Measurements from ENCODE around the gene PALM3. TPM values are rescaled to one million over a fixed set of nuclear protein-coding genes. Genes with fewer than 3 reads are reported as not detected.
A peak's percentile ranks its signal among the peaks of the same experiment; 100 is the strongest.
"Not testable (repeated sequence)": the region's sequence is repeated elsewhere in the genome, so short reads cannot be mapped to it uniquely, and the experiment has no call there.

The PALM3 gene
- total RNA-seq, 1 donor from 2014 or later = 0.98 TPM

- Histone ChIP-seq H3K4me3 (no peak overlapping the region), H3K9me3 (no peaks in the 10 kb centered on the region), H3K27me3 (no peaks in the 10 kb centered on the region), H3K27ac (no peak overlapping the region), H3K4me1 (no peaks in the 10 kb centered on the region), H3K36me3 (no peaks in the 10 kb centered on the region)
- DNase-seq (ENCODE audit: extremely low spot score in 2 of 2) = no peak
- intact Hi-C loops (cut with DNase I) = loop anchor here (5.0 kb wide), 1 partner anchor 165 kb away; no protein-coding TSS in a partner anchor
- TF ChIP-seq POLR2A (IDR thresholded peaks at IDR 0.05) = no peak
- no peak for TF ChIP-seq POLR2AphosphoS5 (IDR thresholded peaks at IDR 0.05; ENCODE audit: insufficient read depth in 1 of 2, low read depth in 1 of 2)
- no peak for TF ChIP-seq CTCF (IDR thresholded peaks at IDR 0.05)
These were observed 9.4 kb downstream of the PALM3 start for GRCh38 chr19:14052470-14052869.

DNA sequence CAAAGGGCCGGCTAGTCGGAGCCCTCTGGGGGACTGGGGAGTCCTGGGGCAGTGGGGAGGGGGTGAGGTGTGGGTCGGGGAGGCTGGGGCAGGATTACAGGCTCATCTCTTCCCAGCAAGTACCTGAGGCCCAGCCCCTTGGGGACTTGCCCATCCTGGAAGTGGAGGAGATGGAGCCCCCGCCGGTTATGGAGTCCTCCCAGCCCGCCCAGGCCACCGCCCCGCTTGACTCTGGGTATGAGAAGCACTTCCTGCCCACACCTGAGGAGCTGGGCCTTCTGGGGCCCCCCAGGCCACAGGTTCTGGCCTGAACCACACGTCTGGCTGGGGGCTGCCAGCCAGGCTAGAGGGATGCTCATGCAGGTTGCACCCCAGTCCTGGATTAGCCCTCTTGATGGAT, 9.9 kb downstream of the PALM3 start:
- TF ChIP-seq POLR2AphosphoS5 (IDR thresholded peaks at IDR 0.05; ENCODE audit: insufficient read depth in 1 of 2, low read depth in 1 of 2) (no peak), CTCF (IDR thresholded peaks at IDR 0.05) (no peak), POLR2A (IDR thresholded peaks at IDR 0.05) (no peak)
- Histone ChIP-seq H3K9me3 (no peaks in the 10 kb centered on the region), H3K4me3 (no peak overlapping the region), H3K4me1 (no peaks in the 10 kb centered on the region), H3K36me3 (no peaks in the 10 kb centered on the region), H3K27ac (no peak overlapping the region), H3K27me3 (no peaks in the 10 kb centered on the region)
- no peak for DNase-seq (ENCODE audit: extremely low spot score in 2 of 2)
- intact Hi-C loops (cut with DNase I) = loop anchor here (5.0 kb wide), 1 partner anchor 165 kb away; no protein-coding TSS in a partner anchor

DNA sequence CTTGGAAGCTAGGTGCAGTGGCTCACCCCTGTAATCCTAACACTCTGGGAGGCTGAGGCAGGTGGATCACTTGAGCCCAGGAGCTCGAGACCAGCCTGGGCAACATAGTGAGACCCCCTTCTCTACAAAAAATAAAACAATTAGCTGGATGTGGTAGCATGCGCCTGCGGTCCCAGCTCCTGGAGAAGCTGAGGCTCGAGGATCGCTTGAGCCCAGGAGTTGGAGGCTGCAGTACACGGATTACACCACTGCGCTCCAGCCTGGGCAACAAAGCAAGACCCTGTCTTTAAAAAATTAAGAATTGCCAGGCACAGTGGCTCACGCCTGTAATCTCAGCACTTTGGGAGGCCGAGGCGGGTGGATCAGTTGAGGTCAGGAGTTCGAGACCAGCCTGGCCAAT, 10.9 kb downstream of the PALM3 start:
- H3K27ac ChIP-seq; H3K36me3 ChIP-seq; H3K4me1 ChIP-seq; H3K9me3 ChIP-seq; H3K4me3 ChIP-seq; H3K27me3 ChIP-seq; DNase-seq (ENCODE audit: extremely low spot score in 2 of 2): not testable (repeated sequence)
- intact Hi-C loops (cut with DNase I) = loop anchor here (5.0 kb wide), 1 partner anchor 164 kb away; no protein-coding TSS in a partner anchor

DNA sequence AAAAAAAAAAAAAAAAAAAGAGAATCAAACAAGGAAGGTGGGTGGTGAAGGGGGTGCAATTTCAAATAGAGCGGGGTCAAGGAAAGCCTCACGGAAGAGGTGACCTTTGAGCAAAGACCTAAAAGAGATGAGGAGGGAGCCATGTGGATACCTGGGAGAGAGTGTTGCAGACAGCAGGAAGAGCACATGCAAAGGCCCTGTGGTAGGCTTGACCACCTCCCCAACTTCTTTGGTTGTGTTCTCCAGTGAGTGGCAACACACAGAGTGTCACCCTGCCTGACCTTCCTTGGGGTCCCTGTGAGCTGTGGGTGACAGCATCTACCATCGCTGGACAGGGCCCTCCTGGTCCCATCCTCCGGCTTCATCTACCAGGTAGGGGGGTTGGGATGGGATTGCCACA, 11.4 kb downstream of the PALM3 start:
- TF ChIP-seq POLR2AphosphoS5 (IDR thresholded peaks at IDR 0.05; ENCODE audit: insufficient read depth in 1 of 2, low read depth in 1 of 2) = no peak
- TF ChIP-seq POLR2A (IDR thresholded peaks at IDR 0.05) = no peak
- TF ChIP-seq CTCF (IDR thresholded peaks at IDR 0.05) = no peak
- DNase-seq (ENCODE audit: extremely low spot score in 2 of 2) = no peak
- Histone ChIP-seq H3K4me1 (no peaks in the 10 kb centered on the region), H3K4me3 (no peak overlapping the region), H3K9me3 (no peaks in the 10 kb centered on the region), H3K27me3 (no peaks in the 10 kb centered on the region), H3K27ac (no peak overlapping the region), H3K36me3 (no peaks in the 10 kb centered on the region)
- intact Hi-C loops (cut with DNase I) = loop anchor here (5.0 kb wide), 1 partner anchor 163 kb away; no protein-coding TSS in a partner anchor

- intact Hi-C loops (cut with DNase I) = no loop called here
These were observed 13.3 kb downstream of the PALM3 start for GRCh38 chr19:14048443-14049153.

DNA sequence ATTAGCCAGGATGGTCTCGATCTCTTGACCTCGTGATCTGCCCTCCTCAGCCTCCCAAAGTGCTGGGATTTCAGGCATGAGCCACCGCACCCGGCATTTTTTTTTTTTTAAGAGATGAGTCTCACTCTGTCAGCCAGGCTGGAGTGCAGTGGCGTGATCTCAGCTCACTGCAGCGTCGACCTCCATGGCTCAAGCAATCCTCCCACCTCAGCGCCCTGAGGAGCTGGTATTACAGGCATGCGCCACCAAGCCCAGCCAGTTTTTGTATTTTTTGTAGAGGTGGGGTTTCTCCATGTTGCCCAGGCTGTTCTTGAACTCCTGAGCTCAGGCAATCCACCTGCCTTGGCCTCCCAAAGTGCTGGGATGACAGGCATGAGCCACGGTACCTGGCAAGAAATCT, 14.0 kb downstream of the PALM3 start:
- H3K36me3 ChIP-seq; H3K4me1 ChIP-seq; DNase-seq (ENCODE audit: extremely low spot score in 2 of 2); H3K4me3 ChIP-seq; H3K9me3 ChIP-seq; H3K27me3 ChIP-seq; H3K27ac ChIP-seq; intact Hi-C loops (cut with DNase I): not testable (repeated sequence)

More at GRCh38 chr19:14048443-14049153, 13.3 kb downstream of the PALM3 start:
- no peak for DNase-seq (ENCODE audit: extremely low spot score in 2 of 2)
- no peak overlapping the region for H3K27ac ChIP-seq
- TF ChIP-seq POLR2AphosphoS5 (IDR thresholded peaks at IDR 0.05; ENCODE audit: insufficient read depth in 1 of 2, low read depth in 1 of 2) (no peak), CTCF (IDR thresholded peaks at IDR 0.05) (peak in 1 of 3 experiments; percentile 35)
- H3K27me3 ChIP-seq = no peaks in the 10 kb centered on the region
- H3K4me1 ChIP-seq = no peaks in the 10 kb centered on the region
- no peaks in the 10 kb centered on the region for H3K36me3 ChIP-seq
- no peak overlapping the region for H3K4me3 ChIP-seq
- H3K9me3 ChIP-seq = no peaks in the 10 kb centered on the region

Measured in vagina (tissue), 2 donors.